Trophoblast cell (in vitro differentiated cells and primary cell): ENCODE results near the gene CTDSP2.

ENCODE experiments used
- DNase-seq, 2 donors: peaks; one replicate each; pipeline ENCODE4 v3.0.0-alpha.2; 2016
- H2AFZ ChIP-seq: 2 replicates; pipeline ENCODE4 v1.6.1; 2013; ENCODE audit warnings: low read length, moderate library complexity, mild to moderate bottlenecking; ENCODE audit not compliant: insufficient read depth, poor library complexity
- H2AK5ac ChIP-seq: 2 replicates; pipeline ENCODE4 v1.6.1; 2013; ENCODE audit warnings: mild to moderate bottlenecking, low read length
- H2BK120ac ChIP-seq: 2 replicates; pipeline ENCODE4 v1.6.1; 2013; ENCODE audit warnings: low read length, mild to moderate bottlenecking, moderate library complexity; ENCODE audit not compliant: insufficient read depth, poor library complexity
- H2BK12ac ChIP-seq: 2 replicates; pipeline ENCODE4 v1.6.1; 2013; ENCODE audit warnings: mild to moderate bottlenecking, low read length, moderate library complexity
- H2BK5ac ChIP-seq: 2 replicates; pipeline ENCODE4 v1.6.1; 2013; ENCODE audit warnings: low read length, low read depth, moderate library complexity, mild to moderate bottlenecking; ENCODE audit not compliant: poor library complexity
- H3K14ac ChIP-seq: 2 replicates; pipeline ENCODE4 v1.6.1; 2013; ENCODE audit warnings: mild to moderate bottlenecking, low read length
- H3K18ac ChIP-seq: 2 replicates; pipeline ENCODE4 v1.6.1; 2013; ENCODE audit warnings: mild to moderate bottlenecking, low read length
- H3K23ac ChIP-seq: 2 replicates; pipeline ENCODE4 v1.6.1; 2013; ENCODE audit warnings: low read length
- H3K27ac ChIP-seq: 2 replicates; pipeline ENCODE4 v1.5.1; 2013; ENCODE audit warnings: low read depth, mild to moderate bottlenecking, inconsistent platforms, low read length, moderate library complexity
- H3K27me3 ChIP-seq: 2 replicates; pipeline ENCODE4 v1.6.1; 2013; ENCODE audit warnings: inconsistent platforms, mild to moderate bottlenecking, low read length, moderate library complexity; ENCODE audit not compliant: insufficient read depth
- H3K36me3 ChIP-seq, 2 experiments: 1 replicate in 1 of 2; 2 replicates in 1 of 2; pipeline ENCODE4 v1.6.1; 2013; ENCODE audit warnings: low read length in 2 of 2, mild to moderate bottlenecking in 2 of 2, moderate library complexity in 1 of 2; ENCODE audit not compliant: insufficient read depth in 2 of 2, control insufficient read depth in 1 of 2
- H3K4ac ChIP-seq: 2 replicates; pipeline ENCODE4 v1.6.1; 2013; ENCODE audit warnings: low read depth, mild to moderate bottlenecking, low read length, moderate library complexity
- H3K4me1 ChIP-seq, 2 experiments: 1 replicate in 1 of 2; 2 replicates in 1 of 2; pipeline ENCODE4 v1.6.1; 2013; ENCODE audit warnings: low read length in 2 of 2, mild to moderate bottlenecking in 2 of 2, moderate library complexity in 1 of 2; ENCODE audit not compliant: insufficient read depth in 2 of 2, control insufficient read depth in 1 of 2
- H3K4me2 ChIP-seq: 2 replicates; pipeline ENCODE4 v1.6.1; 2013; ENCODE audit warnings: inconsistent platforms, mild to moderate bottlenecking, low read length, moderate library complexity
- H3K4me3 ChIP-seq: 2 replicates; pipeline ENCODE4 v1.5.1; 2013; ENCODE audit warnings: mild to moderate bottlenecking, low read depth, low read length, inconsistent platforms
- H3K79me1 ChIP-seq: one replicate; pipeline ENCODE4 v1.6.1; 2013; ENCODE audit warnings: low read length
- H3K79me2 ChIP-seq: 2 replicates; pipeline ENCODE4 v1.6.1; 2013; ENCODE audit warnings: low read length, mild to moderate bottlenecking; ENCODE audit not compliant: control insufficient read depth, insufficient read depth, poor library complexity
- H3K9ac ChIP-seq: 2 replicates; pipeline ENCODE4 v1.6.1; 2013; ENCODE audit warnings: mild to moderate bottlenecking, low read length
- H3K9me3 ChIP-seq: 2 replicates; pipeline ENCODE4 v1.6.1; 2013; ENCODE audit warnings: low read depth, mild to moderate bottlenecking, control low read depth, inconsistent platforms, low read length; ENCODE audit not compliant: insufficient read depth
- H4K12ac ChIP-seq: 2 replicates; pipeline ENCODE4 v1.6.1; 2013; ENCODE audit warnings: low read depth, mild to moderate bottlenecking, low read length, moderate library complexity
- H4K8ac ChIP-seq: 2 replicates; pipeline ENCODE4 v1.6.1; 2013; ENCODE audit warnings: low read depth, mild to moderate bottlenecking, low read length, moderate library complexity
- H4K91ac ChIP-seq: one replicate; pipeline ENCODE4 v1.6.1; 2013; ENCODE audit warnings: low read depth, mild to moderate bottlenecking, low read length, moderate library complexity
- WGBS: extraction: QIAGEN DNeasy Blood & Tissue Kit; methylation state at CpG from one replicate; pipeline ENCODE4 v1.1.7; 2013; ENCODE audit warnings: missing lambda C conversion rate; ENCODE audit not compliant: insufficient read length, insufficient coverage; ENCODE audit errors: extremely low coverage; 5-methylcytosine and 5-hydroxymethylcytosine counted together

The CTDSP2 gene

GRCh38 chr12:57853864-57854556 is 7.5 kb upstream of the CTDSP2 start:
- no peak overlapping the region for H3K4ac ChIP-seq
- no peak overlapping the region for H3K18ac ChIP-seq
- no peak overlapping the region for H3K14ac ChIP-seq
- no peak for DNase-seq
- H2AFZ ChIP-seq = no peak overlapping the region
- H4K12ac ChIP-seq = no peak overlapping the region
- peaks cover 8 to 12% of the 10 kb centered on the region in 2 experiments for H3K4me1 ChIP-seq
- H3K27me3 ChIP-seq = peaks cover 4% of the 10 kb centered on the region
- no peak overlapping the region for H2BK120ac ChIP-seq
- no peak overlapping the region for H2BK12ac ChIP-seq
- H3K4me2 ChIP-seq = no peak overlapping the region
- no peak overlapping the region for H3K27ac ChIP-seq
- no CpG with 5 or more reads among the region's 2 CpGs for WGBS
- no peak overlapping the region for H4K8ac ChIP-seq
- peaks cover 2% of the 10 kb centered on the region for H3K9me3 ChIP-seq
- no peak overlapping the region for H2BK5ac ChIP-seq
- H3K9ac ChIP-seq = no peak overlapping the region
- H2AK5ac ChIP-seq = no peak overlapping the region
- H3K23ac ChIP-seq = no peak overlapping the region
- H3K79me1 ChIP-seq = no peaks in the 10 kb centered on the region
- H4K91ac ChIP-seq = no peak overlapping the region
- no peak overlapping the region for H3K4me3 ChIP-seq
- no peaks in the 10 kb centered on the region for H3K36me3 ChIP-seq
- no peaks in the 10 kb centered on the region for H3K79me2 ChIP-seq

DNA sequence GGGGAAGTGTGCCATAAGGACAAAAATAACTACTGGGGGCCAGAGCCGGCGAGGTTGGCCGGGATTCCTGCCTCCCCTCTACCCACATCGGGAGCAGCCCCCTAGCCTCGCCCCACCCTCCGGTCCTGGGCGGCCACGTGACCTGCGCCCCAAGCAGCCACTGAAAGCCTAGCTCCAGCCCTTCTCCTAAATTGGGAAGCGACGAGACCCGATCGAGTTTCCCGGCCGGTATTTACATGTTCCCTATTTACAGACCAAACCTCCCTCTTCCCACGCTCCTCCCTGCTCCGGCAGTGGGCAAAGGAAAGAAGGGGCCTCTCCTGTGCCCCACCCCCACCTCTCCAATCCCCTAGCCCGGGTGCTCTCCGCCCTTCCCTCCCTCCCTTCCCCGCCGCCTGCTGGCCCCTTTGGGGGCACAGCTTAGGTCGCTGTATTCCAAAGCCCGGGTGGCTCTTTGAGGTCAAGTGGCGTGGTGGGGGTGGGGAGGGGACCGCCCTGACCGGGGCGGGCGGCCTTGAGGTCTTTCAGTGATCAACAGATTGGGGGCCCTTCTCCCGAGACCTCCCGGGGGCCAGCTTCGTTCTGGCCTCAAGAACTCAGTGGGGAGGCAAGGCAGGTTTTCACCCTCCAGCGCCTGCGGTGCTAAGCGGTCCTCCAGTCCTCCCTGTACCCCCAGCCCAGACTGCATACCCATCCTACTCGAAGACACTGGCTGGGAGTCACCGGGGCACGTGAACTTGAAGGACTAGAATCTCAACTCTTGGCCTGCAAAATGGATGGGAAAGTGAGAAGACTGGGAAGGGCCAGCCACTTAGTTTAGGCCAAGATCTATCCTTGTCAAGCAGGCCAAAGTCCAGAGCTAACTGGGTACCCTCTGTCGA is 6.3 kb upstream of the CTDSP2 start:
- WGBS = no CpG with 5 or more reads among the region's 38 CpGs
- Histone ChIP-seq H3K4ac (no peak overlapping the region), H2AFZ (peak overlapping the region; percentile 64), H2BK120ac (no peak overlapping the region), H4K8ac (peak overlapping the region; percentile 8), H3K27me3 (peaks cover 4% of the 10 kb centered on the region), H3K36me3 (no peaks in the 10 kb centered on the region), H4K91ac (no peak overlapping the region), H3K14ac (no peak overlapping the region), H2AK5ac (no peak overlapping the region), H3K18ac (peak overlapping the region; percentile 11), H2BK12ac (no peak overlapping the region), H3K79me1 (no peaks in the 10 kb centered on the region), H3K9me3 (peaks cover 2% of the 10 kb centered on the region), H3K27ac (no peak overlapping the region), H3K4me3 (peak overlapping the region; percentile 27), H3K79me2 (no peaks in the 10 kb centered on the region), H4K12ac (no peak overlapping the region), H3K4me1 (peaks cover 8 to 12% of the 10 kb centered on the region in 2 experiments), H3K4me2 (peak overlapping the region; percentile 70), H3K23ac (no peak overlapping the region), H2BK5ac (no peak overlapping the region), H3K9ac (no peak overlapping the region)
- DNase-seq = no peak

GRCh38 chr12:57852200-57852599 is 5.7 kb upstream of the CTDSP2 start:
- Histone ChIP-seq H3K14ac (no peak overlapping the region), H3K27ac (no peak overlapping the region), H3K9ac (no peak overlapping the region), H2BK5ac (no peak overlapping the region), H3K4me3 (peak overlapping the region; percentile 27), H2BK12ac (no peak overlapping the region), H3K4me1 (peaks cover 9 to 12% of the 10 kb centered on the region in 2 experiments), H3K4me2 (peak overlapping the region; percentile 70), H3K27me3 (peaks cover 4% of the 10 kb centered on the region), H2BK120ac (no peak overlapping the region), H3K18ac (peak overlapping the region; percentile 11), H3K4ac (no peak overlapping the region), H4K91ac (no peak overlapping the region), H4K12ac (no peak overlapping the region), H3K79me1 (peaks cover under 1% of the 10 kb centered on the region), H3K23ac (no peak overlapping the region), H3K36me3 (no peaks in the 10 kb centered on the region), H3K79me2 (no peaks in the 10 kb centered on the region), H2AK5ac (no peak overlapping the region), H4K8ac (no peak overlapping the region), H2AFZ (peak overlapping the region; percentile 64), H3K9me3 (peaks cover 2% of the 10 kb centered on the region)
- DNase-seq = no peak
- WGBS = no CpG with 5 or more reads among the region's 11 CpGs

DNA sequence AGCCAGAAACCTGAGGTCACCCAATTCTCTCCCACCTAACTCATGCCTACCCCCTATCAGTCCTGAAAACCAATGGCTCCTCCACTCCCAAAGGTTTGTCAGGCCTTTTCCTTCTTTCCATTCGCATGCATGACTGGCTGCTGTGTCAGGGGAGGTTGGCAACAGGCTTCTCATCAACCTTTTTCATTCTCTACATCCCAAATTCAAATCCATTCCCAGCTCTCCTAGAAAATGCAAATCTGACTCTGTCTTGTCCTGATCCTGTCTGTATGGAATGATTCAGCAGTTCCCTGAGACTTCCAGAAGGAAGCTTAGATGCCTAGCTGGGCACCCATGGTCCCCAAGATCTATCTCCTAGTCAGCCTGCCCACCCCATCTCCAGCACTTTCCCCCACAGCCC is 5.0 kb upstream of the CTDSP2 start:
- Histone ChIP-seq H3K18ac (no peak overlapping the region), H3K23ac (no peak overlapping the region), H4K12ac (no peak overlapping the region), H3K79me1 (peaks cover 5% of the 10 kb centered on the region), H4K91ac (no peak overlapping the region), H3K14ac (no peak overlapping the region), H3K9me3 (peaks cover 2% of the 10 kb centered on the region), H3K27ac (no peak overlapping the region), H3K36me3 (no peaks in the 10 kb centered on the region), H2BK5ac (no peak overlapping the region), H2BK12ac (no peak overlapping the region), H4K8ac (no peak overlapping the region), H3K27me3 (peaks cover 4% of the 10 kb centered on the region), H3K79me2 (peaks cover 2% of the 10 kb centered on the region), H2BK120ac (no peak overlapping the region), H3K9ac (no peak overlapping the region), H2AK5ac (no peak overlapping the region), H3K4ac (no peak overlapping the region), H2AFZ (no peak overlapping the region), H3K4me3 (no peak overlapping the region), H3K4me2 (no peak overlapping the region), H3K4me1 (peaks cover 10 to 13% of the 10 kb centered on the region in 2 experiments)
- DNase-seq = no peak
- WGBS = no CpG with 5 or more reads among the region's 1 CpG
